B cell (primary cell): ENCODE measurements around the gene ZMAT3. TPM values are rescaled to one million over a fixed set of nuclear protein-coding genes. Genes with fewer than 3 reads are reported as not detected.

ENCODE experiments used
- ATAC-seq: fragments of 200-7000 bp; cut with Tn5 transposase; one replicate; pipeline ENCODE4 v1.10.0; 2021; ENCODE audit warnings: low read depth, mild to moderate bottlenecking, moderate number of reproducible peaks, moderate library complexity
- CTCF ChIA-PET: fragments of 350-600 bp; sonication (Branson Sonifier 250); formaldehyde crosslinking; loops from one replicate; lab custom pipeline; 2021; ENCODE audit warnings: antibody characterized with exemption, inconsistent platforms; lab: Charles Lee
- POLR2A ChIA-PET: fragments of 350-600 bp; sonication (Branson Sonifier 250); formaldehyde crosslinking; loops from one replicate; lab custom pipeline; 2021; ENCODE audit warnings: antibody characterized with exemption; lab: Charles Lee
- DNase-seq: peaks from one replicate; pipeline ENCODE4 v3.0.0; 2013
- H2AFZ ChIP-seq: 2 replicates; pipeline ENCODE4 v1.6.1; 2012; ENCODE audit warnings: mild to moderate bottlenecking, low read depth, low read length; ENCODE audit not compliant: insufficient read depth, poor library complexity, severe bottlenecking
- H3K27ac ChIP-seq, 2 donors: 1 replicate in 1 of 2; 2 replicates in 1 of 2; pipeline ENCODE4 v1.5.1; 2012 to 2013; ENCODE audit warnings: low read length in 2 of 2, mild to moderate bottlenecking in 2 of 2, moderate library complexity in 1 of 2
- H3K27me3 ChIP-seq, 4 experiments: fragments of 200-600 bp in 1 of 4; sonication (generic) in 1 of 4; replicated peaks in 1 of 4; 1 replicate in 2 of 4; 2 replicates in 2 of 4; pipeline versions ENCODE4 v1.6.1 to v1.7.0; 2013 to 2016; ENCODE audit warnings: low read length in 3 of 4, mild to moderate bottlenecking in 2 of 4, mixed read lengths in 1 of 4, moderate library complexity in 1 of 4; ENCODE audit not compliant: insufficient read depth in 4 of 4, control insufficient read depth in 3 of 4; ENCODE audit errors: control extremely low read depth in 1 of 4
- H3K36me3 ChIP-seq, 2 experiments: replicated peaks in 1 of 2; 1 replicate in 1 of 2; 2 replicates in 1 of 2; pipeline versions ENCODE4 v1.6.1 to v1.7.1; 2013; ENCODE audit warnings: low read length in 1 of 2; ENCODE audit not compliant: insufficient read depth in 2 of 2, control insufficient read depth in 1 of 2; ENCODE audit errors: control extremely low read depth in 1 of 2, extremely low read depth in 1 of 2
- H3K4me1 ChIP-seq, 2 donors: fragments of 200-600 bp in 1 of 2; sonication (generic) in 1 of 2; 1 replicate in 1 of 2; 2 replicates in 1 of 2; pipeline versions ENCODE4 v1.5.1 to v1.6.1; 2013 to 2017; ENCODE audit warnings: low read length in 2 of 2; ENCODE audit not compliant: control insufficient read depth in 2 of 2, insufficient read depth in 2 of 2
- H3K4me2 ChIP-seq: replicated peaks from 2 replicates; pipeline ENCODE3; 2012; ENCODE audit warnings: mild to moderate bottlenecking, low read depth, low read length; ENCODE audit not compliant: poor library complexity, severe bottlenecking
- H3K4me3 ChIP-seq, 5 experiments: fragments of 200-600 bp in 1 of 5; sonication (generic) in 1 of 5; 1 replicate in 3 of 5; 2 replicates in 2 of 5; pipeline versions ENCODE4 v1.5.1 to v1.7.0; 2011 to 2016; ENCODE audit warnings: low read length in 4 of 5, mild to moderate bottlenecking in 4 of 5, low read depth in 2 of 5, control low read depth in 1 of 5, moderate library complexity in 1 of 5; ENCODE audit not compliant: insufficient read depth in 1 of 5; ENCODE audit errors: control extremely low read depth in 1 of 5, extremely low read depth in 1 of 5
- H3K79me2 ChIP-seq: fragments of 200-600 bp; sonication (generic); one replicate; pipeline ENCODE4 v1.6.0; 2016; ENCODE audit warnings: low read length; ENCODE audit not compliant: control insufficient read depth, insufficient read depth
- H3K9ac ChIP-seq: fragments of 200-600 bp; sonication (generic); 2 replicates; pipeline ENCODE4 v1.6.1; 2017; ENCODE audit warnings: mild to moderate bottlenecking, low read length, moderate library complexity
- H3K9me3 ChIP-seq, 3 donors: one replicate each; pipeline versions ENCODE4 v1.6.1 to v1.7.1; 2013; ENCODE audit warnings: low read length in 2 of 3; ENCODE audit not compliant: control insufficient read depth in 2 of 3, insufficient read depth in 1 of 3; ENCODE audit errors: control extremely low read depth in 1 of 3
- H4K20me1 ChIP-seq: 2 replicates; pipeline ENCODE4 v1.6.0; 2012; ENCODE audit warnings: mild to moderate bottlenecking, low read length; ENCODE audit not compliant: insufficient read depth, control insufficient read depth, poor library complexity, severe bottlenecking
- H3K27ac Mint-ChIP-seq: one replicate; pipeline ENCODE4 v1.8.0; 2021; ENCODE audit warnings: mixed read lengths
- H3K27me3 Mint-ChIP-seq: one replicate; pipeline ENCODE4 v1.8.0; 2021; ENCODE audit warnings: mixed read lengths
- H3K4me1 Mint-ChIP-seq: one replicate; pipeline ENCODE4 v1.8.0; 2021; ENCODE audit warnings: mixed read lengths
- H3K4me3 Mint-ChIP-seq: one replicate; pipeline ENCODE4 v1.8.0; 2021; ENCODE audit warnings: mixed read lengths
- H3K9me3 Mint-ChIP-seq: one replicate; pipeline ENCODE4 v1.8.0; 2022; ENCODE audit warnings: mixed read lengths; ENCODE audit not compliant: insufficient read depth
- CTCF ChIP-seq: fragments of 200-600 bp; IDR thresholded peaks from one replicate; pipeline ENCODE4 v1.8.0; 2022; ENCODE audit warnings: antibody characterized with exemption, mild to moderate bottlenecking
- EZH2 ChIP-seq: IDR thresholded peaks from 2 replicates; pipeline ENCODE4 v1.6.1; 2012; ENCODE audit warnings: borderline replicate concordance, low read depth, mild to moderate bottlenecking, moderate library complexity, low read length; ENCODE audit not compliant: insufficient read depth, poor library complexity, severe bottlenecking
- WGBS: methylation state at CpG from one replicate; pipeline ENCODE4 v1.1.5; 2013; ENCODE audit warnings: missing lambda C conversion rate; ENCODE audit not compliant: insufficient coverage; 5-methylcytosine and 5-hydroxymethylcytosine counted together
- intact Hi-C: fragments of 100-400 bp; cut with micrococcal nuclease; formaldehyde crosslinking; loops from one replicate; pipeline ENCODE4 v1.10.0; 2022
- polyA plus RNA-seq: library from polyadenylated mRNA; depleted of rRNA; stranded (reverse); fragments of >200 nt; gene quantifications from 2 replicates; pipeline ENCODE4 v1.2.3, GENCODE V29; 2012
- total RNA-seq, 2 donors: library from RNA; stranded (reverse); fragments of 120-200 nt in 1 of 2; gene quantifications; 1 replicate in 1 of 2; 2 replicates in 1 of 2; pipeline versions ENCODE4 v1.2.3 to v1.2.4, GENCODE V29; 2013 to 2022

ZMAT3 gene
- total and polyA plus RNA-seq, 2 donors (not counting 1 experiment from before 2014, with no cell fraction given), result 3.6 to 19.5 TPM

DNA sequence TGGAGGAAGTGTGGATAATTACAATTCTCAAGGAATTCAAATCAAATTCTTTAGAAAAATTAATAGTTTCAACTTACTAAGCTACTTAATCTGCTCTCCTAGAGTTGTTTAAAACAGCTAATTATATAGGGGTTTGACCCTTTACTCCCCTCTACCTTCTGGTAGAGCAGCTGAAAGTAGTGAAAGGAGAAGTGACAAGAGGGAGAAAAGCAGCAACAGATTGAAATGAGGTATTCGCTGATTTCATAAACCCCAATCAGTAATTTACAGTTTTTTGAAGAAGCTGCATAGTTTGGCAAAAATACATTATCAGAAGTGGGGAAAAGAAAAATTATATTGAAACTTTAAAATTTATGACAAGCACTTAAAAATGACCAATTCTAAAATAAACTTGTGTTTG lies 52.8 kb downstream of the ZMAT3 start:
- H3K9me3 ChIP-seq, result no peaks in the 10 kb centered on the region
- WGBS, result no CpG with 5 or more reads among the region's 1 CpG
- H3K79me2 ChIP-seq, result no peaks in the 10 kb centered on the region
- DNase-seq (peak; percentile 11), ATAC-seq (no peak)
- Mint-ChIP-seq H3K27me3 (no peaks in the 10 kb centered on the region), H3K4me1 (peaks cover 47% of the 10 kb centered on the region), H3K27ac (peak overlapping the region; percentile 56), H3K9me3 (no peaks in the 10 kb centered on the region), H3K4me3 (no peak overlapping the region)
- intact Hi-C loops, result loop anchor here (5.0 kb wide), 4 partner anchors 178 to 583 kb away; partner anchors contain the start of genes MRPL47 and NDUFB5
- no peak overlapping the region for H3K4me3 ChIP-seq
- ChIA-PET POLR2A (interaction anchor here (1.0 kb wide), 1 partner anchor 129 kb away, joined by 3 read pairs; the partner anchor contains the start of gene PIK3CA), CTCF (interaction anchor here (0.6 to 4.3 kb wide), 5 partner anchors 10 to 297 kb away, joined by 3 to 23 read pairs (median 4); no protein-coding TSS in a partner anchor)
- H3K27me3 ChIP-seq, result no peaks in the 10 kb centered on the region
- H3K4me2 ChIP-seq, result no peak overlapping the region
- TF ChIP-seq EZH2, result no peak
- no peak for TF ChIP-seq CTCF
- H3K27ac ChIP-seq, result peak overlapping the region in 1 of 2 donors; percentile 62
- H4K20me1 ChIP-seq, result no peaks in the 10 kb centered on the region
- no peak overlapping the region for H3K9ac ChIP-seq
- peaks cover 16 to 34% of the 10 kb centered on the region in 2 donors for H3K4me1 ChIP-seq
- peak overlapping the region; percentile 12 for H2AFZ ChIP-seq
- H3K36me3 ChIP-seq, result no peaks in the 10 kb centered on the region

DNA sequence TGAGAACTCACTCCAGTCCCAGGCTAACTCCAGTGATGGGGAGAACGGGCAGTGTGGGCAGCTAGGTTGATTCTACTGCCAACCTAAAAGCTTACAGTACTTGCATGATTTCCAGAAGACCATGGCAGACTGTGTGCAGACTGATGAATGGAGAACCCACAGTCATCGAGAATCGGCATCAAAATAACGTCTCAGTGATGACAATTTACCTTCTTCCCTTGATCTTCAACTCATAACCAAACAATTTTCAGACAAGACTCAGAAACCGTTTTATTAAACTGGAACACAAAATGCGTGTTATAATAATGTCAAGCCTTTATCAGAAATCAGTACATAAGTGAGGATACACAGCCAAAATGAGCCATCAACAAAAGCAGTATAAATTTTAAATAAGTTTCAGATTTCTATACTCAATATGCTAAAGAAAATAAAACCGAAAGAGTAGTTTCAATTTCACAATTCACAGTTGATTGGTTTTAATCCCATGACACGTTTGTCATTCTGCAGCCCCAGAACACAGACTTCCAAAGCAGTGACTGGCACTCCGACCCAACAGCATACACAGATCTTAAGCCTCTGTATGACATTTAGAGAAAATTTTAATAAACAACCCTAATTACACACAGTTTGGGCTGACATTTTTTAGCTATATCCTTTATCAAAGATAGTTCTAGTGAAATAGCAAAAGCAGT lies 54.5 kb downstream of the ZMAT3 start:
- CTCF ChIA-PET, result interaction anchor here (1.0 to 3.5 kb wide), 12 partner anchors 8 to 317 kb away, joined by 3 to 122 read pairs (median 8); partner anchors contain the start of genes PIK3CA and ZNF639
- Histone ChIP-seq H3K4me3 (peak overlapping the region in 4 of 5 experiments; percentile 14 to 59 (median 26)), H3K9ac (peak overlapping the region; percentile 46), H3K4me2 (peak overlapping the region; percentile 61), H2AFZ (peak overlapping the region; percentile 46), H3K4me1 (peaks cover 16 to 34% of the 10 kb centered on the region in 2 donors), H3K9me3 (no peaks in the 10 kb centered on the region), H3K36me3 (no peaks in the 10 kb centered on the region), H3K27ac (peak overlapping the region; percentile 69 to 81), H3K79me2 (no peaks in the 10 kb centered on the region), H3K27me3 (no peaks in the 10 kb centered on the region), H4K20me1 (no peaks in the 10 kb centered on the region)
- H3K27ac Mint-ChIP-seq, result peak overlapping the region; percentile 89
- H3K4me1 Mint-ChIP-seq, result peaks cover 51% of the 10 kb centered on the region
- H3K9me3 Mint-ChIP-seq, result no peaks in the 10 kb centered on the region
- POLR2A ChIA-PET, result interaction anchor here (0.9 kb wide), 1 partner anchor 132 kb away, joined by 3 read pairs; no protein-coding TSS in a partner anchor
- H3K27me3 Mint-ChIP-seq, result no peaks in the 10 kb centered on the region
- DNase-seq (peak; percentile 77), ATAC-seq (peak; percentile 72)
- intact Hi-C loops, result loop anchor here (1.0 to 5.0 kb wide), 6 partner anchors 180 to 585 kb away; partner anchors contain the start of genes ACTL6A, MRPL47 and NDUFB5
- 67% methylated on average over 5 of the region's 9 CpGs for WGBS
- TF ChIP-seq EZH2 (no peak), CTCF (no peak)
- peak overlapping the region; percentile 85 for H3K4me3 Mint-ChIP-seq
